ENCODE measurements around the gene DR1.

GRCh38 chr1:93346421-93346993, 800 bp downstream of the DR1 start:
- TF ChIP-seq EZH2 (IDR thresholded peaks at IDR 0.05; ENCODE audit: borderline replicate concordance, low read depth, low read length, severe bottlenecking) = no peak
- TF ChIP-seq CTCF (IDR thresholded peaks at IDR 0.05; ENCODE audit: borderline replicate concordance, extremely low read depth, low read length, poor library complexity, severe bottlenecking) = no peak
